Lower lobe of right lung (tissue), 2 donors: ENCODE measurements around the gene SMYD3. TPM values are rescaled to one million over a fixed set of nuclear protein-coding genes. Genes with fewer than 3 reads are reported as not detected.

ENCODE experiments used
- ATAC-seq, 2 donors: fragments of 200-7000 bp; cut with Tn5 transposase; one replicate each; pipeline ENCODE4 v1.9.1; 2020 to 2022; ENCODE audit warnings: mild to moderate bottlenecking in 2 of 2, moderate library complexity in 2 of 2
- DNase-seq: peaks from one replicate; pipeline ENCODE4 v3.0.0-alpha.2; 2020
- H3K27ac ChIP-seq: fragments of 200-600 bp; one replicate; pipeline ENCODE4 v1.8.0; 2022
- H3K27me3 ChIP-seq: fragments of 200-600 bp; one replicate; pipeline ENCODE4 v1.8.0; 2022; ENCODE audit warnings: low read depth
- H3K36me3 ChIP-seq: fragments of 200-600 bp; one replicate; pipeline ENCODE4 v1.8.0; 2022; ENCODE audit warnings: mild to moderate bottlenecking
- H3K4me1 ChIP-seq: fragments of 200-600 bp; one replicate; pipeline ENCODE4 v1.8.0; 2022
- H3K4me3 ChIP-seq: fragments of 200-600 bp; one replicate; pipeline ENCODE4 v1.8.0; 2022; ENCODE audit warnings: mild to moderate bottlenecking
- H3K9me3 ChIP-seq: fragments of 200-600 bp; one replicate; pipeline ENCODE4 v1.8.0; 2022
- CTCF ChIP-seq: fragments of 200-600 bp; IDR thresholded peaks from one replicate; pipeline ENCODE4 v1.8.0; 2022; ENCODE audit warnings: antibody characterized with exemption, mild to moderate bottlenecking
- intact Hi-C: fragments of 100-400 bp; cut with DNase I; formaldehyde crosslinking; loops from one replicate; pipeline ENCODE4 v1.11.0; 2022
- total RNA-seq: library from RNA; stranded (reverse); fragmentation: NEBNext Ultra II Directional; extraction: Animal tissue kit (Norgen Biotek cat#: 25700); gene quantifications from one replicate; pipeline ENCODE4 v1.2.1, GENCODE V29; 2021
- donor health status: DM: no; HTN: yes; CAD: no; lungs with severe emphysema.

SMYD3 gene
- total RNA-seq, 1 donor from 2014 or later, result 20.5 TPM

GRCh38 chr1:246199086-246199645 lies 307.9 kb downstream of the SMYD3 start:
- no peaks in the 10 kb centered on the region for H3K4me1 ChIP-seq
- H3K4me3 ChIP-seq, result no peak overlapping the region
- TF ChIP-seq CTCF, result no peak
- no peak overlapping the region for H3K27ac ChIP-seq
- intact Hi-C loops, result no loop called here
- H3K36me3 ChIP-seq, result no peaks in the 10 kb centered on the region
- no peaks in the 10 kb centered on the region for H3K27me3 ChIP-seq
- ATAC-seq, result no peak
- DNase-seq, result no peak
- H3K9me3 ChIP-seq, result no peaks in the 10 kb centered on the region

GRCh38 chr1:246198115-246198816 lies 308.8 kb downstream of the SMYD3 start:
- DNase-seq (no peak), ATAC-seq (no peak)
- Histone ChIP-seq H3K36me3 (no peaks in the 10 kb centered on the region), H3K27ac (no peak overlapping the region), H3K4me3 (no peak overlapping the region), H3K9me3 (no peaks in the 10 kb centered on the region), H3K4me1 (no peaks in the 10 kb centered on the region), H3K27me3 (no peaks in the 10 kb centered on the region)
- intact Hi-C loops, result no loop called here
- no peak for TF ChIP-seq CTCF

- no peak for DNase-seq
- Histone ChIP-seq H3K9me3 (no peaks in the 10 kb centered on the region), H3K4me1 (no peaks in the 10 kb centered on the region), H3K36me3 (no peaks in the 10 kb centered on the region), H3K27me3 (no peaks in the 10 kb centered on the region), H3K4me3 (no peak overlapping the region), H3K27ac (no peak overlapping the region)
- intact Hi-C loops, result no loop called here
- no peak for ATAC-seq
- no peak for TF ChIP-seq CTCF
Measured at GRCh38 chr1:246197076-246197475, 310.0 kb downstream of the SMYD3 start.

- no peak for DNase-seq
- no peak for TF ChIP-seq CTCF
- intact Hi-C loops, result no loop called here
- Histone ChIP-seq H3K27me3 (no peaks in the 10 kb centered on the region), H3K36me3 (no peaks in the 10 kb centered on the region), H3K4me3 (no peak overlapping the region), H3K4me1 (no peaks in the 10 kb centered on the region), H3K27ac (no peak overlapping the region), H3K9me3 (no peaks in the 10 kb centered on the region)
- ATAC-seq, result no peak
Measured at GRCh38 chr1:246195296-246195695, 311.8 kb downstream of the SMYD3 start.

GRCh38 chr1:246193537-246193936 lies 313.5 kb downstream of the SMYD3 start:
- DNase-seq, result no peak
- Histone ChIP-seq H3K4me3 (no peak overlapping the region), H3K36me3 (no peaks in the 10 kb centered on the region), H3K4me1 (no peaks in the 10 kb centered on the region), H3K9me3 (no peaks in the 10 kb centered on the region), H3K27ac (no peak overlapping the region), H3K27me3 (no peaks in the 10 kb centered on the region)
- intact Hi-C loops, result no loop called here
- no peak for TF ChIP-seq CTCF
- no peak for ATAC-seq
